AG09319 (cell line): ENCODE results near the gene HDLBP.

Experiments used
- DNase-seq: peaks from one replicate; pipeline ENCODE4 v3.0.0-alpha.2; 2010; ENCODE audit warnings: low read depth; ENCODE audit errors: extremely low read depth
- TF ChIP-seq, protein P1 (sequence below): IDR thresholded peaks from 2 replicates; pipeline ENCODE4 v1.5.1; 2011; ENCODE audit warnings: low read depth, mild to moderate bottlenecking, inconsistent platforms, low read length, moderate library complexity

Gene HDLBP

DNA sequence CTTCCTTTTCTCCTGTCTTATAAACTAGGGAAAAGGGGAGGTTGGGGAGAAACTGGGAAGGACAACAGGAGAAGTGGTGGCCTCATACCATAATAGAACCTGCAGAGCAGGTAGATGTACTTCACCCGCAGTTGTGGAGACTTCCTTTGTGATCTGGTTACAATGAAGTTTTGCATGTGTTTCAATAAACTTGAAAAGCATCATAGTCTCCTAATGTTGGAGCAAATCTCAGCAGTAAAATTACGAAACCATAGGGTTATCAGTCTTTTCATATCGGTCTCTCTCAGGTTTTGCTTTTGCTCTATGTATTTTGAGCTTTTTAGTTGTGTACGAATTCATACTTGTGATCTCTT lies 96.5 kb downstream of the HDLBP start:
- TF ChIP-seq, protein P1, sequence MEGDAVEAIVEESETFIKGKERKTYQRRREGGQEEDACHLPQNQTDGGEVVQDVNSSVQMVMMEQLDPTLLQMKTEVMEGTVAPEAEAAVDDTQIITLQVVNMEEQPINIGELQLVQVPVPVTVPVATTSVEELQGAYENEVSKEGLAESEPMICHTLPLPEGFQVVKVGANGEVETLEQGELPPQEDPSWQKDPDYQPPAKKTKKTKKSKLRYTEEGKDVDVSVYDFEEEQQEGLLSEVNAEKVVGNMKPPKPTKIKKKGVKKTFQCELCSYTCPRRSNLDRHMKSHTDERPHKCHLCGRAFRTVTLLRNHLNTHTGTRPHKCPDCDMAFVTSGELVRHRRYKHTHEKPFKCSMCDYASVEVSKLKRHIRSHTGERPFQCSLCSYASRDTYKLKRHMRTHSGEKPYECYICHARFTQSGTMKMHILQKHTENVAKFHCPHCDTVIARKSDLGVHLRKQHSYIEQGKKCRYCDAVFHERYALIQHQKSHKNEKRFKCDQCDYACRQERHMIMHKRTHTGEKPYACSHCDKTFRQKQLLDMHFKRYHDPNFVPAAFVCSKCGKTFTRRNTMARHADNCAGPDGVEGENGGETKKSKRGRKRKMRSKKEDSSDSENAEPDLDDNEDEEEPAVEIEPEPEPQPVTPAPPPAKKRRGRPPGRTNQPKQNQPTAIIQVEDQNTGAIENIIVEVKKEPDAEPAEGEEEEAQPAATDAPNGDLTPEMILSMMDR, result no peak
- DNase-seq, result no peak

DNA sequence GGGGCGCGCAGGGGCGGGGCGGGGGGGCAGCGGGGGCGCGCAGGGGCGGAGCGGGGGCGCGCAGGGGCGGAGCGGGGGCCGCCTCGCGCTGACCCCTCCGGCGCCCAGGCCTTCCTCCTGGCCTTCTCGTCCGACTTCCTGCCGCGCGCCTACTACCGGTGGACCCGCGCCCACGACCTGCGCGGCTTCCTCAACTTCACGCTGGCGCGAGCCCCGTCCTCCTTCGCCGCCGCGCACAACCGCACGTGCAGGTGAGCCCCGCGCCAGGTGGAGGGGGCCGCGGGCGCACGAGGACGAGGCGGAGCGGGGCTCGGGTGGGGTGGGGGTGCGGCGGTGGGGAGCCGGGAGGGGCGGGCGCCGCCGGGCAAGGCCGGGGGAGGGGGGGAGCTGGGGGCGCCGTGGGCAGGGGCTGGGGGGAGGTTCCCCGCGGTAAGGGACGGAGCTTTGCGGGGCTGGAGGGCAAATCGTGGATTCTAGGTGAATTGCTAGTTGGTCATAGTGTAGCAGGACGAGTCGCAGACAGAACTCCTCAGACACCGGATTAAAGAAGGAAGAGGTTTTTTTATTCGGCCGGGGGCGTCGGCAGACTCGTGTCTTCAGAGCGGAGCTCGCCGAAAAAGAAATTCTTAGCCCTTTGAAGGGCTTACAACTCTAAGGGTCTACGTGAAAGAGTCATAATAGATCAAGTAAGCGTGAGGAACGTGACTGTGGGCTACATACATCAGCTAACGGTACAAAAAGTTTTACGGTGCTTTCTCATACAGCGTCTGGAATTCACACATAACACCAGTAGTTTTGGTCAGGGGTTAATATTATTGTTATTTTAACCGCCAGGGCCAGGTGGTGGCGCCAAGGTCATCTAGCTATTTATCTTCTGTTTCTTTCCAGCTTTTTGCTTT lies 97.1 kb downstream of the HDLBP start:
- no peak for DNase-seq
- TF ChIP-seq, protein P1, result peak; percentile 19

DNA sequence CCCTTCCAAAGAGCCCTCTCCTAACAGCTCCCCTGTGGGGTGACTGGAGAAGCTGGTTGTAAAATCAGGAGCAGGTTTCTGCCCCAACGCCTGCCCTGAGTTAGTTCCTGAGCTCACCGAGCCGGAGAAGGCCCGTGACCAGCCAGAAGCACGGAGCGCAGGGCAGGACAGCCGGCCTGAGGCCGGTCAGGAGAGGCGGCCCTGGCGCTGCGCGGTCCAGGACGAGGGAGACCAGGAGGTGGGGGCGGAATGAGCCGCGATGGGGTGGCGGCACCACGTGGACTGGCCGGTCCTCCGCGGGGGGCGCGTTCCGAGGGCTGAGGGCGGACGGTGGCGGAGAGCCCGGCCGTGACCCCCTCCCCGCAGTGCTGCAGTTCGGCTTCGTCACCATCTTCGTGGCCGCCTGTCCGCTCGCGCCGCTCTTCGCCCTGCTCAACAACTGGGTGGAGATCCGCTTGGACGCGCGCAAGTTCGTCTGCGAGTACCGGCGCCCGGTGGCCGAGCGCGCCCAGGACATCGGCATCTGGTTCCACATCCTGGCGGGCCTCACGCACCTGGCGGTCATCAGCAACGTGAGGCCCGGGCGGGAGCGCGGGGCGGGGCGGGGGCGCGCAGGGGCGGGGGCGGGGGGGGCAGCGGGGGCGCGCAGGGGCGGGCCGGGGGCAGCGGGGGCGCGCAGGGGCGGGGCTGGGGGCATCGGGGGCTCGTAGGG lies 98.0 kb downstream of the HDLBP start:
- TF ChIP-seq, protein P1, result no peak
- no peak for DNase-seq

DNA sequence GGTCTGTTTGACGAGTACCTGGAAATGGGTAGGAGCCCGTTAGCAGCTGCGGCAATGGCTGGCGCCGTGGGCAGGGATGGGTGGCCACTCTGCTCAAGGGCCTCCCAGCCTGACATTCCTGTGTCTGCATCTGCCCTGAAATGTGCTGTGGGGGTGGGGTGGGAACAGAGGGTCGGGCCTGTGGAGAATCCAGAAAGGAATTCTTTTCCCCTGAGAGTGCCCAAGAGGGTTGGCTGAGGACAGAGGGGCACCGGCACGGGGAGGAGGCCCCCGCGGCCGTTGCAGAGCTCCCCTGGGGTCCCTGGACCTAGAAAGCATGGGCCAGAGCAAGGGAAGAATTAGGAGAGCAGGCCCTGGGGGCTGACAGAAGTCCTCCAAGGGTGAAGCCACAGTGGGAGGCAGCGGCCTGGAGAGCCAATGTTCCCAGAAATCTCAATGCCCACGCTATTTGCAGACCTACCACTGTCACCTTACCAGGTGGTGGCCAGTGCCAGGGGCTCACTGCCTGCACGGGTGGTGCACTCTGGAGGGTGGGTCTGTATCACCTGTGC lies 99.2 kb downstream of the HDLBP start:
- no peak for DNase-seq
- TF ChIP-seq, protein P1, result no peak

DNA sequence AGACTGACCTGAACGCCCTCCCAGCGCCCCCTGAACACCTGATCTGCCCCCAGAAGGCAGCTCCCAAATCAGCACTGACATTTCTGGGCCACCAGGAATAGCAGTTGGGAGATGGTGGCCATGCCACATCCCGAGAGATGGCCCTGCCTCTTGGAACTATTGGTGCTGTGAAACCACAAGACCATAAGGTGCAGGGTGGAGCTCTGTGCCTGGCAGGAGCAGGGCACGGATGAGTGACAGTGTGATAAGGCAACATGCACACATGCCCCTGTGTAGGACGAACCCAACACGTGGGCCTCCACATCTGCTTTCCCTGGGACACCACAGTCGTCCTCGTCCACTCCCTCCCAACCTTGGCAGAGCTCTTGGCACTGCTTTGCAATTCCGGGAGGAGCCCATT lies 100.1 kb downstream of the HDLBP start:
- TF ChIP-seq, protein P1, result no peak
- no peak for DNase-seq

DNA sequence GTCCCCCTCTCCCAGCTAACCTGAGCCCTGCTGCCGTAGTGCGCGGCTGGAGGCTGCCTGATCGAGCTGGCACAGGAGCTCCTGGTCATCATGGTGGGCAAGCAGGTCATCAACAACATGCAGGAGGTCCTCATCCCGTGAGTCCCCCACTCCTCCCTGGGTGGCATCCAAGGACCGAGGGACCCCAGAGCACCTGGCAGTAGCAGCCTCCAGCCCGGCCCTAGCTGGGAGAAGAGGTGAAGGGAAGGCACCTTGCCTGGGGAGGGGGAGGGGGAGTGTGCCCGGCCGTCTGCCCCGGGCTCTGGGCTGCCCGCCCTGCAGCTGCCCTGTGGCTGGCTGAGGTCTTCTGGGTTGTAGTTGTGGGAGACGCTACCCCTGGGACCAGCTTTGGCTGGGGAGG lies 100.7 kb downstream of the HDLBP start:
- TF ChIP-seq, protein P1, result no peak
- DNase-seq, result no peak

DNA sequence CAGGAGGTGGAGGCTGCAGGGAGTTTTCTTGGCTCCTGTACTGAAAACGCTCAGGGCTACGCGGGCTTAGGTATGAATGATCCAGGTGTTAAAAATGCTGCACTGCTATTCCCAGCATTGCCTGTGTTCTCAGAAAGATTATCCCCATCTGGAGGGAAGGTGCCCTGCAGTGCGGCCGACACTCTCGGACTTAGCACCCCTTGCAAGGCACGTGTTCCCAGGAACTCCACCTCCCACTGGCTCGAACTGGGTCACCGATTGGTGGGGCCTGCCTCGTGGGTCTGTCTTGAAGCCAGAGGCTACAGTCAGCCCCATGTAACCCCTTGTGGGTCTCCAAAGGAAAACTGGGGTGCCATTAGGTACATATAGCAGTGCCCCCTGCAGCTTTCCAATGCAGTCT lies 101.3 kb downstream of the HDLBP start:
- TF ChIP-seq, protein P1, result no peak
- DNase-seq, result no peak
